ENCODE measurements around the gene PSMD13.

- TF ChIP-seq CTCF (conservative IDR thresholded peaks at IDR 0.05 in 1 of 2, IDR thresholded peaks at IDR 0.05 in 1 of 2; ENCODE audit: extremely low read depth in 1 of 2, insufficient read depth in 1 of 2, low read depth in 1 of 2, low read length in 2 of 2) (no peak), EZH2 (IDR thresholded peaks at IDR 0.05; ENCODE audit: borderline replicate concordance, low read length) (no peak)
Observed at GRCh38 chr11:203945-204586, 32.7 kb upstream of the PSMD13 start.
